HPDE6-E6E7 (cell line): Measurements from ENCODE around the gene KCTD8.

Experiments
- DNase-seq: peaks from one replicate; pipeline ENCODE4 v3.0.0; 2011; ENCODE audit warnings: missing footprints; ENCODE audit errors: extremely low spot score

KCTD8 gene

GRCh38 chr4:44162538-44163270, 285.9 kb downstream of the KCTD8 start:
- no peak for DNase-seq

- DNase-seq: no peak
Measured at GRCh38 chr4:44161756-44162155, 286.9 kb downstream of the KCTD8 start.

DNA sequence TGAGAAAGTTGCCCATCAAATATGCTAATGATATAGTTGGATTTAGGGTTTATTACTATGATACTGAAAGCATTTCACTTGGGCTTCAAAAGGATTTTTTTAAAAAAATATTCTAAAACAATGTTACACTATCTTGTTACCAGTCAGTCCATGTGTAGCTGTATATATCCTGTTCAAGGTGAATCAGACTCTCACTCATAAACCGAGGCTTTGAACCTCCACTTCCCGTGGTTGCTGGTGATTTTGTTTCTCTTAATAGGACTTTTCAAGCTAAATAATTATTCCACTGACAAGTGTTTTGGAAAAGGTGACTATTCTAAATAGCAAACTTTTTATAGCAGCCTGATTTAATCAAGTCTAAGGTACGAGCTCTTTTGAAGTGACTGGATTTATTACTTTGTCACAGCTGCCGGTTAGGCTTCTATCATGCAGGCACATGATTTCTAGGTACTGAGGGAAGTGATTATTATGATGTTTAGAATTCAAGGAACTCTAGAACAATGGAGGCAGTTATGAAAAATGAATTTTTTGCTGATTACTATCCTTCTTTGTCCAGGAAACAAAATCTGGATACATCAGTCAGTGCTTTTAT, 287.7 kb downstream of the KCTD8 start:
- no peak for DNase-seq

GRCh38 chr4:44159991-44160390, 288.6 kb downstream of the KCTD8 start:
- DNase-seq: no peak

GRCh38 chr4:44157611-44158277, 290.9 kb downstream of the KCTD8 start:
- no peak for DNase-seq

GRCh38 chr4:44150091-44150576, 298.5 kb downstream of the KCTD8 start:
- DNase-seq: no peak

- DNase-seq: no peak
Measured at GRCh38 chr4:44149282-44149681, 299.3 kb downstream of the KCTD8 start.

- no peak for DNase-seq
Measured at GRCh38 chr4:44147571-44148075, 301.0 kb downstream of the KCTD8 start.

DNA sequence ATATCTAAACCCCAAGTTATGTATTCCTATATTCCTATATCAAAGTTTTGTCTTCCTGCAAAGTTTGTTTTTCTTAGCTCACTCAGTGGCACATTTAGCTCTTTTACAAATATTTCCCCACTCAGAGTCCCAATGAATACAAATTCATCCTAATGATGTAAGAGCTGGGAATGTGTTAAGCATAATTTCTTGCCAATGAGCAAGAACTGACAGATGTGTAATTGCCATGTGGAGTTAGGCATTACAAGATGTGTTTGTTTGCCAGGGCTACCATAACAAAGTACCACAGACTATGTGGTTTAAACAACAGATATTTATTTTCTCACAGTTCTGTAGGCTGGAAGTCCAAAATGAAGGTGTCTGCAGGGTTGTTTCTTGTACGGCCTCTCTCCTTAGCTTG, 302.1 kb downstream of the KCTD8 start:
- DNase-seq: no peak

- peak; percentile 73 for DNase-seq
Measured at GRCh38 chr4:44145868-44146267, 302.7 kb downstream of the KCTD8 start.

- no peak for DNase-seq
Measured at GRCh38 chr4:44132526-44132925, 316.1 kb downstream of the KCTD8 start.
